HG02571 (cell line): ENCODE measurements around the gene ZNF729.
"Not testable (repeated sequence)": the region's sequence is repeated elsewhere in the genome, so short reads cannot be mapped to it uniquely, and the experiment has no call there.

Experiments used
- ATAC-seq: cut with Tn5 transposase; IDR thresholded peaks from one replicate; pipeline ENCODE4 v1.9.1; 2021; ENCODE audit warnings: mild to moderate bottlenecking, moderate library complexity; ENCODE audit not compliant: unreplicated experiment

The ZNF729 gene

DNA sequence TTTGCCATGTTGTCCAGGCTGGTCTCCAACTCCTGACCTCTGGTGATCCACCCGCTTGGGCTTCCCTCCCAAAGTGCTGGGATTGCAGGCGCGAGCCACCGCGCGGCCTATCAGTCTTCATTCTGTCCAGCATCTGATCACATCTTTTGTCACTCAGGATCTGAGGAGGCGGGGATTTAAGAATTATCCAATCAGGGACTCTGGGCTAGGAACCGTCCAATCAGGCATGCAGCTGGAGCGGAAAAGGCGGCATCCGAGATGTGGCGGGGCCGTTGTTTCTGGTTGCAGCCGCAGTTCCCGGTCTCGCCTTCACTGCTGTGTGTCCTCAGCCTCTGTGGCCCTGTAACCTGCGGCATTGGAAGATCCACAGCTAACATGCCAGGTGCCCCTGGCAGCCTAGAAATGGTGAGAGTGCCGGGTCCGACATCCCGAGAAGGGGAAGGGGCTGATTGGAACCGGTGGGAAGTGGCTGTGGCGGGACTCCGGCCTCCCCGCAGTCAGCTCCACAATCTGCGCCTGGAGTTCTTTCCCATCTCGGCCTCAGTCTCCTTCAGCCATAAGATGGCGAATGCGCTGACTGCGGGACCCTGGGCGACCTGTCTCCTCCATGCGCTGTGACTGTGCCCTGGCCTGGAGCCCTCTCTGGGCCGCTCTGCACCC lies at the start of gene ZNF729:
Gene ZNF729, plus strand, starts transcription at position 291 of the 660 bp plus-strand sequence. Its CDS starts 85 bp downstream, at position 376.
- no peak for ATAC-seq

DNA sequence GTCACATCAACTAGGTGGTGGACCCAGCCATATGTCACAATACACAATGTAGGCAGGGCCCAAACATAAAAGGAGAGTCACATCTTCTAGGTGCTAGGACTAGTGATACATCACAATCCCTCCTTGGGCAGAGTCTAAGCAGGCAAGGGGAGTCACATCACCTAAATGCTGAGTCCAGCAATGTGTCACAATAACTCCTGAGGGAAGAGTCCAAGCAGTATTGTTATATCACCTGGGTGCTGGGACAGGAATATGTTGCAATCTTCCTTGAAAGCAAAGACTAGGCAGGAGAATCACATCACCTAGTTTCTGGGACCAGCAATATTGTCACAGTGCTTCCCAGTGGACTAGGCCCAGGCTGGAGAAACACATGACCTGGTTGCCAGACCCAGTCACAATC lies 29.4 kb upstream of the ZNF729 start:
- ATAC-seq = no peak

DNA sequence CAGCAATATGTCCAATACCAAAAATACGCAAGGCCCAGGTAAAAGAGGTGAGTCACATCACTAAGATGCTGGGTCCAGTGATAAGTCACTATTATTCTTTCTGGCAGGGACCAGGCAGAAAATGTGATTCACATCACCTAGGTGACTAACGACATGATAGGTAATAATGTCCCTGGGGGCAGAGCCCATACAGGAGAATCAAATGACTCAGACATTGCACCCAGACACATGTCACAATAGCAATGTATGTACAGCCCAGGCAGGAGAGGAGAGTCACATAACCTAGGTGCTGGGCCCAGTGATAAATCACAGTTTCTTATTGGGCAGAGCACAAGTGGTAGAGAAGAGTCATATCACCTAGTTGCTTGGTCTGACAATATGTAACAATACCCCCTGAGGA lies 28.9 kb upstream of the ZNF729 start:
- no peak for ATAC-seq

DNA sequence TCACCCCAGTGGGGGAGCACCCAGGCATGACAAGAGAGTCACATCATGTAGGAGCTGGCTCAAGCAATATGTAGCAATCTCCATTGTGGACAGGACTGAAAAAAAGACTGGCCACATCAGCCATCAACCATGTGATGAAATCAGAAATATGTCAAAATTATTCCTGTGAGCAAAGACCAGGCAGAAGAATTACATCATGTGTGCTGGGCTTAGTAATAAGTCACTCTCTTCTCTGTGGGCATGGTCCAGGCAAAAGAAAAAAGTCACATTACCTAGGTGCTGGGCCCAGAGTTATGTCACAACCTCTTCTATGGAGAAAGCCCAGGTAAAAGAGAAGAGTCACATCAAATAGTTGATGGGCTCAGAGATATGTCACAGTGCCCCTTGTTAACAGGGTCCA lies 28.3 kb upstream of the ZNF729 start:
- ATAC-seq = no peak

DNA sequence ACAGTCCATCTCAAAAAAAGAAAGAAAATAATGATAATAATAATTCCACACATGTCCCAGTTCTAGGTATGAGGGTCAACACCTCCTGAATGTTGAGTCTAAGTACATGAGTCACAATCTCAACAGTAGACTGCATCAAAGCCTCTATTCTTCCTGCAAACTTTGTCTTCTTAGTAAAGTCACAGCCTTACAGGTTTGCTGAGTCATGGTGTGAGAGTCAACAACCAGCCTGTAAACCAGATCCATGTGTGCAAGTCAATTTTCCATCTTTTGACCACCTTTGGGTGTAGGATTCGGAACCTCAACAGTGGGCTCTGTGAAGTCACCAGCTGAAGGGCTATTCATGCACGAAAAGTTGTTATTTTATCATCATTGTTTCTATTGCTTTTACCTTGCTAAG lies 25.7 kb upstream of the ZNF729 start:
- ATAC-seq = no peak

DNA sequence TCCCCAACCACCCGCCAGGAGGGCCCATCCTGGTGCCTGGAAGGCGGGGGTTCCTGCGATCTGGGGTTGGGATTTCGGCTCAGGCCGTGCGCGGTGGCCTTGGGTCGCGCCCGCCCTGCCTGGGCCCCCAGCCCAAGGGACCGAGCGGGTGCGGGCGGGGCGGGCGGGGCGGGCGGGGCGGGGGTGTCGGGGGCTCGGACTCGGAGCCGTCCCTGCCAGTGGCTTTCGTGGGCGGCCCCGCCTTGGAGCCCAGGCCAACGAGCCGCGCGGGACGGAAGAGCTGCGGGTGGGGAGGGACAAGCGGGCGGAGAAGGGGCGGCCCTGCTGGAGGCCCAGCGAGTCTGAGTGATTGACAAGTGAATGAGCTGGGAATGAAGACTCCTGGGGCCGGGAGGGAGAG lies 24.6 kb upstream of the ZNF729 start:
- ATAC-seq = no peak

DNA sequence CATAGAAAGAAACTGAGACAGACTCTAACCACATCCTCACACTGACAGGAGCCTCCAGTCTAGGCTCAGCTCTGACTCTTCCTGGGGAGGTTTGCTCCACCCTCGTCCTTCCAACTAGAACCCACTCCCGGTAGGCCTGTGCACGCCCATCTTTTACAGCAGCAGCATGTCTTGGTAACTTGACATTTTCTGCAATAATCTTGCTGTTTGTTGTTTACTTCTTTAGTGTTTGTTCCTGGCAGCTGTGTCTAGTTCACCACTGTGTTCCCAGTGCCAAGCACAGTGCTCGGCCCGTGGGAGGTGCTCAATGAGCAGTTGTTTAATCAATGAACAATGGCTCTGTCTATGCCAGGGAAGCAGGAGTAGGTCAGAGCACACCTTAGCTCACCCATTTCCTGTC lies 23.1 kb upstream of the ZNF729 start:
- ATAC-seq = no peak

DNA sequence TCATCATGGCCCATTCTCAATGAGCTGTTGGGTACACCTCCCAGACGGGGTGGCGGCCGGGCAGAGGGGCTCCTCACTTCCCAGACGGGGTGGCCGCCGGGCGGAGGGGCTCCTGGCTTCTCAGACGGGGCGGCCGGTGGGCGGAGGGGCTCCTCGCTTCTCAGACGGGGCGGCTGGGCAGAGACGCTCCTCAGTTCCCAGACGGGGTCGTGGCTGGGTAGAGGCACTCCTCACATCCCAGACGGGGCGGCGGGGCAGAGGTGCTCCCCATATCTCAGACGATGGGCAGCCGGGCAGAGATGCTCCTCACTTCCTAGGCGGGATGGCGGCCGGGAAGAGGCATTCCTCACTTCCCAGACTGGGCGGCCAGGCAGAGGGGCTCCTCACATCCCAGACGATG lies 35.3 kb downstream of the ZNF729 start:
- not testable (repeated sequence) for ATAC-seq

DNA sequence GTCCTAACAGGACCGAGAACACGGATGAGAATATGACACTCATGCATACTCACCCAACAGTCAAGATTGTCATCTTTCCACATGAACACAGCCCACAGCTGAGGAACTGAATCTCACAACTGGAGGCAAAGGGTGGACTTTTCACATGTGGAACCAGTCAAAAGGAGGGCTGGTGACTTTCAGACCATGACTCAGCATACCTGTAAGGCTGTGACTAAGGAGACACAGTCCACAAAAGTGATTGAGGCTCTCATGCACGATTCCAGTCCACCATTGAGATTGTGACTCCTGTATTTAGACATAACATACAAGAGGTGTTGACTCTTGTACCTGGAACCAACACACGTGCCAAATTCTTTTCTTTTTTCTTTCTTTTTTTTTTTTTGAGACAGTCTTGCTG lies 40.0 kb downstream of the ZNF729 start:
- ATAC-seq = no peak

DNA sequence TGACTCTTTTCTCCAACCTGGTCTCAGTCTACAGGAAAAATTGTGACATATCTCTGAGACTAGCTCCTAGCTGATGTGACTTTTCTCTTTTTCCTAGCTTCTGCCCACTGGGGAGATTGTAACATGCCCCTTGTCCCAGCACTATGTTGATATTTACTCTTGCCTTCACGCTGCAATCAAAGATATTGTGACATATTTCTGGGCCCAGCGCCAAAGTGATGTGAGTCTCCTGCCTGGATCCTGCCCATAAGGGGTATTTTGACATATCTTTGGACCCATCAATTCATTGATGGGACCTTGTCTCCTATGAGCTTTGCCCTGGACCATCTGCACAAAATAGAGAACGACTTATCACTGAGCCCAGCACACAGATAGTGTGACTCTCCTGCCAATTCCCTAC lies 41.1 kb downstream of the ZNF729 start:
- ATAC-seq = no peak

DNA sequence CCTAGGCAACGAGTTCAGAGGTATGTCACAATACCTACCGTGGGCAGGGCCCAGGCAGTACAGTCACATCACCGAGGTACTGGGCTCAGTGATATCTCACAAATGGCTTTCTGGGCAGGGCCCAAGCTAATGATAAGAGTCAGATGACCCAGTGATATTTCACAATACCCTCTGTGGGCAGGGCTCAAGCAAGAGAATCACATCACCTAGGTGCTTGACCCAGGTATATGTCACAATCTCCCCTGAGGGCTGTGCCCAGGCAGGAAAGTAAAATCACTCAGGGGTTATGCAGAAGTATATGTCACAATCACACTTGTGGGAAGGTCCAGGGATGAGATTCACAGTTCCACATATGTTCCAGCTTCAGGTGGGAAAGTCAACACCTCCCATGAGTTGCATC lies 45.3 kb downstream of the ZNF729 start:
- ATAC-seq = no peak

DNA sequence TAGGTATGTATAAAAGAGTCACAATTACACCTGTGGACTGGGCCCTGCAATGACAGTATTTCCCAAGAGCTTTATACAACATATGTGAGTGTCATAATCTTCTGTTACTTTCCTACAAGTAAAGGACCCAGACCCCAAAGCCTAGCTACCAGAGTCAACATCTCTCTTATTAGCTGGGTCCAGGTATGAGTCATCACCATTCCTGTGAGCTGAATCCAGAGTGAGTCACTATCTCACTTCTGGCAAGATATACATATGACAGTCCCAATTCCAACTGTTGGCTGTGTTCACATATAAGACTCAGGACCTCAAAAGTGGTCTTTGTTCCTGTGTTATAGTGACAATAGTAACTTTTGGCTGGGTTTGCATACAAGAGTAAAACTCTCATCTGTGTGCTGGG lies 46.7 kb downstream of the ZNF729 start:
- no peak for ATAC-seq

DNA sequence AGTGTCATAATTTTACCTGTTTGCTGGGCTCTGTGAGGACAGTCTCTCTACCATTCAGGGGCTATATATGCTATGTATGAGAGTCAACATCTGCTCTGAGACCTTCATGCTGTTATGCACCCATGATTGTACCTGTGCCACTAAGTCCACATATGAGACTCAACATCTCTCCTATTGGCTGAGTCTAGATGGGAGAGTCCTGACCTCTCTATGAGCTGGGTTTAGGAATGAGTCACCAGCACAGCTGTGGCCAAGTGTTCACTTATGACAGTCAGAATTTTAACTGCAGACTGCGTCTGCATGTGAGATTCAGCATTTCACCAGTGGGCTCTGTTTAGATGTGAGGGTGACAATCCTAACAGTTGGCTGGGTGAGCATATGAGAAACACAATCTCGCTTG lies 49.5 kb downstream of the ZNF729 start:
- no peak for ATAC-seq

DNA sequence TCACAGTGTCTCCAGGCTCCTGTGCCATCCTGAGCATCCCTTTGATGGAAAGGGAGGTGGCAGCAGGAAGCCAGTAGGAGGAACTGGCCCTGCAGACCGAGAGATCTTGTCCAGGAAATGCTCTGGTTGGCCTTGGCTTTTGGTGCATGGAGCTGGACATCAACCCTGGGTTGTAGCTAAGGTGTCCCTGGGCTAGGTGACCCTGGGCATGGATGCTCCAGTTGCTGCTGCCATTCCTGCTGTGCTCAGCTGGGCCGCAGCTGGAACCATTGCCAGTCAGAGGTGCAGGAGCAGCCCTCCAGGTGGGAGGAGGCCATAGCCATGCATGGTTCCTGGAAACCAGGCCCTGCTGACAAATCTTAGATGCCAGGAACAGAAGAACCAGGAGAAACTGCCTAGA lies 68.4 kb downstream of the ZNF729 start:
- no peak for ATAC-seq
